Fibroblast of peridontal ligament (primary cell): Measurements from ENCODE around the gene CPNE9.

ENCODE experiments used
- DNase-seq: peaks from one replicate; pipeline ENCODE4 v3.0.0-alpha.2; 2010; ENCODE audit errors: extremely low read depth

CPNE9 gene

DNA sequence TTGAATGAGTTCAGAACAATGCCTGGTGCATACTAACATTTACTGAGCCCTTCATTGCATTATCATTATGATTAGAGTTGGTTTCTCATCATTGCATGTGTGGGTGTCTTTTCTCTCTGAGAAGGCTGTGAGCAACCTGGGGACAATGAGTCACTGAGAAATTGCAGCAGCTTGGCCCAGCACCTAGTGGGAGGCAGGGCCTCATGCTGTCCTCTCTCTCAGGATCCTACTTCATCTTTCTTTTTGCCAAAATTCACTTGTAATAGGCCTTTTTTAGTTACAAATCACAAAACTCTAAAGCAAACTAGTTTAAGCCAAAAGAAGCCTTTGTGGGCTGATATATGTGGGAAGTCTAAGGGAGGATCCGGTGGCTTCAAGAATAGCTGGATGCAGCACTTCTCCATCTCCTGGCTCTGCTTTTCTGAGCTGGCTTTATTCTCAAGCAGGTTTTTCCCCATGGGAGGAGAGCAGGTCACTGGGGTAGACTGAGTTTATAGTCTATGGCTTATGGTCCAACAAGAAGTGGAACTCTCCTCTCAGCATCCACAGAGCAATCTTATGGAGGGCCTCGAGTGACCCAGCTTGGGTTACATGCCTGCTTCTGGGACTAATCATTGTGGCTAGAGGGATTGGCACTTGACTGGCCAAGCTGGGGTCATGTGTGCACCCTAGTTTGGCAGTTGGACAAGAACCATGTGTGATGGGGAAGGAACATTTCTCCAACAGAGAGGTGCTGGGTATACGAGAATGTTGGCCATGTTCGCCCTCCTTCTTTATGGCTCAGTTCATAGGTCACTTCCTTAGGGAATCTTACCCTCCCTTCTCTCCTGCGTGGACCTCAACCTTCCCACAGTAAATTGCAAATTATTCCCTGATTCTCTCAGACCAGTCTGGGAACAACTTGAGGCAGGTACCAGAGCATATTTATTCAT, 74.8 kb downstream of the CPNE9 start:
- peak; percentile 52 for DNase-seq

DNA sequence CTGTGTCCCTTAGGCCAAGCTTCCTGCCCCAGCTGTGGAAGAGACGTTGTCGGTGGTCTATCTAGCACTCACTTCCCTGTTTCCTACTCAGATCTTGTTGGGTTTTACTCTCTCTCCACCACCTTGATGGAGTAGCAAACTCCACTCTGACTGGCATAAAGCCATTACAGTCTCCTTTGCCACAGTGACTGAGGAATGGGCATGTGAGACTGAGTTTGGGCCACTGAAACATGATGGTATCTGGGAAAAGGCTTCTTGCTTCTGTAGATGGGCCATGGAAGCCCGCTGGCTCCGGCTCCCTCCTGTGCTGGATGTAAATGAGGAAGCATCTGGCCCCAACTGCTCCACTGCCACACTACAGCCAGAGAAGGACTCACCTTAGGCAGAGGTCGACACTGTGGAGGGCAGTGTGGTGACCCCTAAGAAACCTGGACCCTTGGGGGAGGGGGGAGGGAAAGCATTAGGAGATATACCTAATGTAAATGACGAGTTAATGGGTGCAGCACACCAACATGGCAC, 75.5 kb downstream of the CPNE9 start:
- DNase-seq, result no peak
